Measurements from ENCODE around the gene USP51. TPM values are rescaled to one million over a fixed set of nuclear protein-coding genes. Genes with fewer than 3 reads are reported as not detected.
A peak's percentile ranks its signal among the peaks of the same experiment; 100 is the strongest.
"Not testable (repeated sequence)": the region's sequence is repeated elsewhere in the genome, so short reads cannot be mapped to it uniquely, and the experiment has no call there.

The USP51 gene
- total RNA-seq, 4 donors from 2014 or later, result 0.11 to 3.1 (median 0.61) TPM

- not testable (repeated sequence) for H3K27ac ChIP-seq; H3K4me1 ChIP-seq; H3K9me3 ChIP-seq; DNase-seq (ENCODE audit: low spot score in 2 of 2); H3K36me3 ChIP-seq; H3K4me3 ChIP-seq; H3K27me3 ChIP-seq
- WGBS, result no CpG with 5 or more reads among the region's 10 CpGs
Observed at GRCh38 chrX:55508410-55509152, 18.9 kb upstream of the USP51 start.

DNA sequence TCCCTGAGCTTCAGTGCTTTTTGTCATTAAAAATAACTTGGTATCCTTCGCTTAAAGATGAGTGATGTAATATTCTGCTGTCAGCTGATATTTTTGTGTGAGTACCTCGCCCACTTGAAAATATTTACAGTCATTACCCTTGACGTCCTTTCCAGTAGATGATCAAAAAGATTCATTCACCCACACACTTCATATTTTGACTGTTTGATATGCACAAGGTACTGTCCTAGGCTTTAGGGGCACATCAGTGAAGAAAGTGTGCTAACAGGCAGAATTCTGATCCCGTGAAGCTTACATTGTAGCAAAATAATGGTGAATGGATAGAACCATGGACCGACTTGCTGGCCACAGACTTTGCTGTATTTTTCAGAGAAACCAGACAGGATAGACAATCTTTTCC lies 18.1 kb upstream of the USP51 start:
- H3K4me1 ChIP-seq; H3K36me3 ChIP-seq; H3K9me3 ChIP-seq; DNase-seq (ENCODE audit: low spot score in 2 of 2); H3K27ac ChIP-seq; H3K27me3 ChIP-seq; H3K4me3 ChIP-seq: not testable (repeated sequence)
- WGBS, result no CpG with 5 or more reads among the region's 5 CpGs

DNA sequence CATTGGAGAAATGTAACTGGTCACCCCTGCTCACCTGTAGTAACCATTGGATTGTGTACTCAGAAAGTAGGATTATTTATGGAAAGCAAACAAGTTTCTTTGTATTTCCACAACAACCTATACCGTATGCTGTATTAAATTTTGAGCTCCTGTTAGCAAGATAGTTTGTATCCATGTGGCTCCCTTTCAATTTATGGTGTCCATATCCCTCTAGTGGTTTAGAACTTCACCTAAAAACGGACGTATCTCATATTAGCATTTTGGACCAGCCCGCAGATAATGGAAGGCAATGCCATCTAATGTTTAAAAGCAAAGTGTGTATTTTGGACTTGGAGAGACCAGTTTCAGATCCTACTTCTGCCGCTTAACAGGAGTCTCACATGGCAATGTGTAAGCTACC lies 17.4 kb upstream of the USP51 start:
- not testable (repeated sequence) for H3K36me3 ChIP-seq; H3K27me3 ChIP-seq; H3K4me3 ChIP-seq; H3K4me1 ChIP-seq; H3K9me3 ChIP-seq; H3K27ac ChIP-seq; DNase-seq (ENCODE audit: low spot score in 2 of 2)
- whole genome bisulfite sequencing, result no CpG with 5 or more reads among the region's 5 CpGs

DNA sequence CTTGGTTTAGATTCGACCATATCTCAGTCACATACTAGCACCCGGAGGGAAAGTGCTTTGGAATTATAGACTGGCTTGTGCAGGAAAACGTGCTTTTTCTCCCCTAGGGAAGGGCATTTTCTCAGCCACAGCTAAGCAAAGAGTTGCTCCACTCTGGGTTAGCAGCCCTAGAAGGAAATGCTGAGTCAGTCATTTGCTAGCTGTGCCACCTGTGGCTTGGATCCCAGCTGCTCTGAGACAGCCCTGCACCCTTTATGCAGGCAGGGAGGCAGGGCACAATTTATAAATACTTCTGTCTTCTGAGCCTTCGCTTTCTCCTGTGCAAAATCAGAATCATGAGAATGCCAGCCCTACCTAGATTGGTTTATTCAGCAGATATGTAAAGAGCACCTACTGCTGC lies 1.3 kb upstream of the USP51 start:
- DNase-seq (ENCODE audit: low spot score in 2 of 2), result no peak
- H3K27me3 ChIP-seq, result no peaks in the 10 kb centered on the region
- 53% methylated on average over 4 of the region's 4 CpGs for WGBS
- no peaks in the 10 kb centered on the region for H3K36me3 ChIP-seq
- H3K4me3 ChIP-seq, result no peak overlapping the region
- no peaks in the 10 kb centered on the region for H3K9me3 ChIP-seq
- H3K4me1 ChIP-seq, result peaks cover 14% of the 10 kb centered on the region
- no peak for TF ChIP-seq POLR2AphosphoS5 (IDR thresholded peaks at IDR 0.05)
- no peak for TF ChIP-seq EP300 (IDR thresholded peaks at IDR 0.05)
- no peak for TF ChIP-seq POLR2A (IDR thresholded peaks at IDR 0.05)
- TF ChIP-seq, protein P1, sequence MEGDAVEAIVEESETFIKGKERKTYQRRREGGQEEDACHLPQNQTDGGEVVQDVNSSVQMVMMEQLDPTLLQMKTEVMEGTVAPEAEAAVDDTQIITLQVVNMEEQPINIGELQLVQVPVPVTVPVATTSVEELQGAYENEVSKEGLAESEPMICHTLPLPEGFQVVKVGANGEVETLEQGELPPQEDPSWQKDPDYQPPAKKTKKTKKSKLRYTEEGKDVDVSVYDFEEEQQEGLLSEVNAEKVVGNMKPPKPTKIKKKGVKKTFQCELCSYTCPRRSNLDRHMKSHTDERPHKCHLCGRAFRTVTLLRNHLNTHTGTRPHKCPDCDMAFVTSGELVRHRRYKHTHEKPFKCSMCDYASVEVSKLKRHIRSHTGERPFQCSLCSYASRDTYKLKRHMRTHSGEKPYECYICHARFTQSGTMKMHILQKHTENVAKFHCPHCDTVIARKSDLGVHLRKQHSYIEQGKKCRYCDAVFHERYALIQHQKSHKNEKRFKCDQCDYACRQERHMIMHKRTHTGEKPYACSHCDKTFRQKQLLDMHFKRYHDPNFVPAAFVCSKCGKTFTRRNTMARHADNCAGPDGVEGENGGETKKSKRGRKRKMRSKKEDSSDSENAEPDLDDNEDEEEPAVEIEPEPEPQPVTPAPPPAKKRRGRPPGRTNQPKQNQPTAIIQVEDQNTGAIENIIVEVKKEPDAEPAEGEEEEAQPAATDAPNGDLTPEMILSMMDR (IDR thresholded peaks at IDR 0.05), result no peak
- no peak overlapping the region for H3K27ac ChIP-seq

DNA sequence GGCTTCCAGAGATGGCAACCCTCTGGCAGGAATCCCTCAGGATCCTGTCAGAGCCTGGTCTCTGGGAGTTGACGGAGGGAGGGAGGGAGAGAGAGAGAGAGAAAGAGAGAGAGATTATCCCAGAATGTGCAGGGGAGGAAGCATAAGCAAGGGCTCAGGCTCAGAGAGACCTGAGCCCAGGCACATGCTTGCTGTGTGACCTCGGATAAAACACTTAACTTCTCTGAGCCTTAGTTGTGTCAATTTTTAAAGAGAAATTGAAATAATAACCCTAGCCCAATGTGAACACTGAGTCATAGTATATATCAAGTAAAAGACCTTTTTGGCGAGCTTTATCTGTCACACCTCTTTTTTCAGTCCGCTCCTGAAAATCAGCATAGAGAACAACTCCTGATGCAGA lies 473 bp upstream of the USP51 start:
- Histone ChIP-seq H3K9me3 (no peaks in the 10 kb centered on the region), H3K27me3 (no peaks in the 10 kb centered on the region), H3K27ac (peak overlapping the region; percentile 89), H3K4me3 (peak overlapping the region; percentile 69), H3K36me3 (no peaks in the 10 kb centered on the region), H3K4me1 (peaks cover 14% of the 10 kb centered on the region)
- WGBS, result 68% methylated on average over 4 of the region's 4 CpGs
- no peak for TF ChIP-seq POLR2A (IDR thresholded peaks at IDR 0.05)
- TF ChIP-seq, protein P1 (IDR thresholded peaks at IDR 0.05), result no peak
- TF ChIP-seq POLR2AphosphoS5 (IDR thresholded peaks at IDR 0.05), result no peak
- TF ChIP-seq EP300 (IDR thresholded peaks at IDR 0.05), result no peak
- DNase-seq (ENCODE audit: low spot score in 2 of 2), result no peak

- TF ChIP-seq EP300 (IDR thresholded peaks at IDR 0.05) (no peak), POLR2AphosphoS5 (IDR thresholded peaks at IDR 0.05) (no peak)
- Histone ChIP-seq H3K4me1 (peaks cover 14% of the 10 kb centered on the region), H3K9me3 (no peaks in the 10 kb centered on the region), H3K27ac (peak overlapping the region; percentile 89), H3K4me3 (peak overlapping the region; percentile 69), H3K27me3 (no peaks in the 10 kb centered on the region), H3K36me3 (no peaks in the 10 kb centered on the region)
- DNase-seq (ENCODE audit: low spot score in 2 of 2), result peak; percentile 72 to 80
- 31% methylated on average over 50 of the region's 54 CpGs for WGBS
Observed at GRCh38 chrX:55488593-55489313, 895 bp downstream of the USP51 start.

GRCh38 chrX:55488006-55488592 lies 1.5 kb downstream of the USP51 start:
- Histone ChIP-seq H3K4me1 (peaks cover 14% of the 10 kb centered on the region), H3K9me3 (no peaks in the 10 kb centered on the region), H3K36me3 (no peaks in the 10 kb centered on the region), H3K4me3 (peak overlapping the region; percentile 69), H3K27me3 (no peaks in the 10 kb centered on the region), H3K27ac (peak overlapping the region; percentile 89)
- TF ChIP-seq EP300 (IDR thresholded peaks at IDR 0.05) (no peak), POLR2AphosphoS5 (IDR thresholded peaks at IDR 0.05) (no peak), POLR2A (IDR thresholded peaks at IDR 0.05) (no peak)
- WGBS, result 30% methylated on average over 20 of the region's 23 CpGs
- no peak for DNase-seq (ENCODE audit: low spot score in 2 of 2)

Data from suprapubic skin (tissue), 4 donors.